DMS53 (cell line): Measurements from ENCODE around the gene SRP14.
A peak's percentile ranks its signal among the peaks of the same experiment; 100 is the strongest.
"Not testable (repeated sequence)": the region's sequence is repeated elsewhere in the genome, so short reads cannot be mapped to it uniquely, and the experiment has no call there.

Experiments
- DNase-seq: peaks from one replicate; lab custom pipeline; 2025; lab: John Stamatoyannopoulos, UW

SRP14 gene

GRCh38 chr15:40038638-40039543 lies at the start of gene SRP14:
Gene SRP14, minus strand, starts transcription at chr15:40039181. Its CDS starts 65 bp downstream, at chr15:40039116.
- peak; percentile 90 for DNase-seq

- no peak for DNase-seq
Measured at GRCh38 chr15:40087991-40088928, 49.3 kb upstream of the SRP14 start.

- no peak for DNase-seq
Measured at GRCh38 chr15:40087068-40087810, 48.3 kb upstream of the SRP14 start.

- DNase-seq, result no peak
Measured at GRCh38 chr15:40085266-40085665, 46.3 kb upstream of the SRP14 start.

- DNase-seq, result peak; percentile 33
Measured at GRCh38 chr15:40084650-40085049, 45.7 kb upstream of the SRP14 start.

- DNase-seq, result no peak
Measured at GRCh38 chr15:40082195-40082883, 43.4 kb upstream of the SRP14 start.

GRCh38 chr15:40081691-40082194 lies 42.8 kb upstream of the SRP14 start:
- no peak for DNase-seq

- no peak for DNase-seq
Measured at GRCh38 chr15:40080847-40081246, 41.9 kb upstream of the SRP14 start.

- DNase-seq, result no peak
Measured at GRCh38 chr15:40080104-40080503, 41.1 kb upstream of the SRP14 start.

GRCh38 chr15:40079456-40079855 lies 40.5 kb upstream of the SRP14 start:
- no peak for DNase-seq

GRCh38 chr15:40075298-40076044 lies 36.5 kb upstream of the SRP14 start:
- no peak for DNase-seq

GRCh38 chr15:40074656-40075055 lies 35.7 kb upstream of the SRP14 start:
- not testable (repeated sequence) for DNase-seq

- not testable (repeated sequence) for DNase-seq
Measured at GRCh38 chr15:40073716-40074490, 34.9 kb upstream of the SRP14 start.

GRCh38 chr15:40072216-40072990 lies 33.4 kb upstream of the SRP14 start:
- DNase-seq, result no peak

- no peak for DNase-seq
Measured at GRCh38 chr15:40070608-40071218, 31.7 kb upstream of the SRP14 start.

GRCh38 chr15:40070166-40070557 lies 31.2 kb upstream of the SRP14 start:
- peak; percentile 41 for DNase-seq

- DNase-seq, result peak; percentile 98
Measured at GRCh38 chr15:40069178-40070165, 30.5 kb upstream of the SRP14 start.
